SK-N-SH treated with all-trans-retinoic acid at 6 μM for 48 hours (cell line): ENCODE measurements around the gene DNER.

Source experiments
- ATAC-seq: fragments of 200-7000 bp; cut with Tn5 transposase; 3 replicates; pipeline ENCODE4 v1.9.1; 2020; ENCODE audit warnings: mild to moderate bottlenecking, moderate library complexity
- ARNTL ChIP-seq: fragments of 450-650 bp; formaldehyde crosslinking; IDR thresholded peaks from 2 replicates; pipeline ENCODE4 v1.5.0; 2020; ENCODE audit warnings: low read depth, mild to moderate bottlenecking, moderate library complexity, borderline replicate concordance
- CSDC2 ChIP-seq: fragments of 250-450 bp; sonication (Bioruptor Pico); IDR thresholded peaks from 2 replicates; pipeline ENCODE4 v1.5.0; 2020; ENCODE audit warnings: mild to moderate bottlenecking, moderate library complexity
- OSR1 ChIP-seq: fragments of 250-450 bp; sonication (Bioruptor Pico); IDR thresholded peaks from 2 replicates; pipeline ENCODE4 v1.8.0; 2022; ENCODE audit warnings: moderate library complexity, mild to moderate bottlenecking, inconsistent platforms
- PPARA ChIP-seq: fragments of 250-450 bp; sonication (Bioruptor Pico); IDR thresholded peaks from 2 replicates; pipeline ENCODE4 v1.5.0; 2020; ENCODE audit warnings: mild to moderate bottlenecking, borderline replicate concordance
- RARB ChIP-seq: fragments of 250-450 bp; sonication (Bioruptor Pico); IDR thresholded peaks from 2 replicates; pipeline ENCODE4 v1.8.0; 2021; ENCODE audit warnings: mild to moderate bottlenecking, moderate library complexity
- TCF4 ChIP-seq: fragments of 250-450 bp; sonication (Bioruptor Pico); IDR thresholded peaks from 2 replicates; pipeline ENCODE4 v1.8.0; 2021; ENCODE audit warnings: mild to moderate bottlenecking, moderate library complexity, borderline replicate concordance
- TOX ChIP-seq: fragments of 250-450 bp; sonication (Bioruptor Pico); IDR thresholded peaks from 2 replicates; pipeline ENCODE4 v1.8.0; 2021; ENCODE audit warnings: mild to moderate bottlenecking, moderate library complexity, borderline replicate concordance
- ZC3H10 ChIP-seq: fragments of 250-450 bp; sonication (Bioruptor Pico); IDR thresholded peaks from 2 replicates; pipeline ENCODE4 v1.5.1; 2021; ENCODE audit warnings: mild to moderate bottlenecking, moderate library complexity
- ZFP3 ChIP-seq: fragments of 250-450 bp; sonication (Bioruptor Pico); IDR thresholded peaks from 2 replicates; pipeline ENCODE4 v1.5.0; 2020; ENCODE audit warnings: mild to moderate bottlenecking, moderate library complexity
- ZNF565 ChIP-seq: fragments of 450-650 bp; formaldehyde crosslinking; conservative IDR thresholded peaks from 2 replicates; pipeline ENCODE4 v1.5.0; 2020; ENCODE audit warnings: low read depth, mild to moderate bottlenecking, moderate library complexity
- TF ChIP-seq, protein P1 (sequence below): fragments of 250-450 bp; sonication (Bioruptor Pico); IDR thresholded peaks from 2 replicates; pipeline ENCODE4 v1.5.1; 2020; ENCODE audit warnings: low read depth, mild to moderate bottlenecking, moderate library complexity
- TF ChIP-seq, protein P2 (sequence below): fragments of 250-450 bp; sonication (Bioruptor Pico); IDR thresholded peaks from 2 replicates; pipeline ENCODE4 v1.5.0; 2020; ENCODE audit warnings: mild to moderate bottlenecking, moderate library complexity
- TF ChIP-seq, protein P3 (sequence below): fragments of 250-450 bp; sonication (Bioruptor Pico); IDR thresholded peaks from 2 replicates; pipeline ENCODE4 v1.5.1; 2021; ENCODE audit warnings: mild to moderate bottlenecking, moderate library complexity
- TF ChIP-seq, protein P4 (sequence below): fragments of 250-450 bp; sonication (Bioruptor Pico); IDR thresholded peaks from 2 replicates; pipeline ENCODE4 v1.8.0; 2020; ENCODE audit warnings: mild to moderate bottlenecking, moderate library complexity, borderline replicate concordance
- TF ChIP-seq, protein P5 (sequence below): fragments of 250-450 bp; sonication (Bioruptor Pico); IDR thresholded peaks from 2 replicates; pipeline ENCODE4 v1.8.0; 2021; ENCODE audit warnings: low read depth, mild to moderate bottlenecking, moderate library complexity, borderline replicate concordance

DNER gene

DNA sequence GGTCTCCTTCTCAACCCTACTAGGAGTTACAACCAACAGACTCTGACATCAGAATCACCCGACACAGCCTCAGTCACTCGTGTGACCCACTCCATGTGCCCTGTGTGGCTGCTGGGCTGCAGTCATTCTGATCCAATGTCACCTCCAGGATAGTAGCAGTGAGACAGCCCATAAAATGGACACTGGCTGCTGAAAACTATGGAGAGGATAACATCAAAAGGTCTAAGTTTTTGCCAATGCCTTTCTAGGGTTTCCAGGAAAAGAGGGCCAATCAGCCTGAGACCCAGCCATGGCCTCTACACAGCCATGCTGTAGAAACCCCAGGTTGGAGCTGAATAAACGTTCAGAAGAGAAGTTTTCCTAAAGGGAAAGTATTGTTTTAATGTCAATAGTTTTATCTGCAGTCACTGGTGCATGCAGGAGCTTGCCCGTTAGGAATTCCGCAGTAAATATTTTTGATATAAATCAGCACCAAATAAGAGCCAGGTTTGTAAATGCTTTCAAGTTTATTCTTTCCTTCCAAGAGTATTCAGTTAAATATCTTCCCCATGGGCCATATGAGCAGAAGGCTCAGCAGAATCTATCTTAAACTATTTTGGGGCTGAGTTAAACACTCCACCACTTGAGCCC lies 351.1 kb downstream of the DNER start:
- no peak for ATAC-seq
- TF ChIP-seq PPARA (CRISPR knock-in tag) = no peak
- TF ChIP-seq, protein P1, sequence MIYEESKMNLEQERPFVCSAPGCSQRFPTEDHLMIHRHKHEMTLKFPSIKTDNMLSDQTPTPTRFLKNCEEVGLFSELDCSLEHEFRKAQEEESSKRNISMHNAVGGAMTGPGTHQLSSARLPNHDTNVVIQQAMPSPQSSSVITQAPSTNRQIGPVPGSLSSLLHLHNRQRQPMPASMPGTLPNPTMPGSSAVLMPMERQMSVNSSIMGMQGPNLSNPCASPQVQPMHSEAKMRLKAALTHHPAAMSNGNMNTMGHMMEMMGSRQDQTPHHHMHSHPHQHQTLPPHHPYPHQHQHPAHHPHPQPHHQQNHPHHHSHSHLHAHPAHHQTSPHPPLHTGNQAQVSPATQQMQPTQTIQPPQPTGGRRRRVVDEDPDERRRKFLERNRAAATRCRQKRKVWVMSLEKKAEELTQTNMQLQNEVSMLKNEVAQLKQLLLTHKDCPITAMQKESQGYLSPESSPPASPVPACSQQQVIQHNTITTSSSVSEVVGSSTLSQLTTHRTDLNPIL = no peak
- TF ChIP-seq, protein P2, sequence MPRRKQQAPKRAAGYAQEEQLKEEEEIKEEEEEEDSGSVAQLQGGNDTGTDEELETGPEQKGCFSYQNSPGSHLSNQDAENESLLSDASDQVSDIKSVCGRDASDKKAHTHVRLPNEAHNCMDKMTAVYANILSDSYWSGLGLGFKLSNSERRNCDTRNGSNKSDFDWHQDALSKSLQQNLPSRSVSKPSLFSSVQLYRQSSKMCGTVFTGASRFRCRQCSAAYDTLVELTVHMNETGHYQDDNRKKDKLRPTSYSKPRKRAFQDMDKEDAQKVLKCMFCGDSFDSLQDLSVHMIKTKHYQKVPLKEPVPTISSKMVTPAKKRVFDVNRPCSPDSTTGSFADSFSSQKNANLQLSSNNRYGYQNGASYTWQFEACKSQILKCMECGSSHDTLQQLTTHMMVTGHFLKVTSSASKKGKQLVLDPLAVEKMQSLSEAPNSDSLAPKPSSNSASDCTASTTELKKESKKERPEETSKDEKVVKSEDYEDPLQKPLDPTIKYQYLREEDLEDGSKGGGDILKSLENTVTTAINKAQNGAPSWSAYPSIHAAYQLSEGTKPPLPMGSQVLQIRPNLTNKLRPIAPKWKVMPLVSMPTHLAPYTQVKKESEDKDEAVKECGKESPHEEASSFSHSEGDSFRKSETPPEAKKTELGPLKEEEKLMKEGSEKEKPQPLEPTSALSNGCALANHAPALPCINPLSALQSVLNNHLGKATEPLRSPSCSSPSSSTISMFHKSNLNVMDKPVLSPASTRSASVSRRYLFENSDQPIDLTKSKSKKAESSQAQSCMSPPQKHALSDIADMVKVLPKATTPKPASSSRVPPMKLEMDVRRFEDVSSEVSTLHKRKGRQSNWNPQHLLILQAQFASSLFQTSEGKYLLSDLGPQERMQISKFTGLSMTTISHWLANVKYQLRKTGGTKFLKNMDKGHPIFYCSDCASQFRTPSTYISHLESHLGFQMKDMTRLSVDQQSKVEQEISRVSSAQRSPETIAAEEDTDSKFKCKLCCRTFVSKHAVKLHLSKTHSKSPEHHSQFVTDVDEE (CRISPR knock-in tag) = no peak
- no peak for TF ChIP-seq RARB (CRISPR knock-in tag)
- TF ChIP-seq, protein P3, sequence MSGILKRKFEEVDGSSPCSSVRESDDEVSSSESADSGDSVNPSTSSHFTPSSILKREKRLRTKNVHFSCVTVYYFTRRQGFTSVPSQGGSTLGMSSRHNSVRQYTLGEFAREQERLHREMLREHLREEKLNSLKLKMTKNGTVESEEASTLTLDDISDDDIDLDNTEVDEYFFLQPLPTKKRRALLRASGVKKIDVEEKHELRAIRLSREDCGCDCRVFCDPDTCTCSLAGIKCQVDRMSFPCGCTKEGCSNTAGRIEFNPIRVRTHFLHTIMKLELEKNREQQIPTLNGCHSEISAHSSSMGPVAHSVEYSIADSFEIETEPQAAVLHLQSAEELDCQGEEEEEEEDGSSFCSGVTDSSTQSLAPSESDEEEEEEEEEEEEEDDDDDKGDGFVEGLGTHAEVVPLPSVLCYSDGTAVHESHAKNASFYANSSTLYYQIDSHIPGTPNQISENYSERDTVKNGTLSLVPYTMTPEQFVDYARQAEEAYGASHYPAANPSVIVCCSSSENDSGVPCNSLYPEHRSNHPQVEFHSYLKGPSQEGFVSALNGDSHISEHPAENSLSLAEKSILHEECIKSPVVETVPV (CRISPR knock-in tag) = no peak
- TF ChIP-seq TCF4 (CRISPR knock-in tag) = no peak
- TF ChIP-seq OSR1 (CRISPR knock-in tag) = no peak
- no peak for TF ChIP-seq TOX (CRISPR knock-in tag)
- TF ChIP-seq ZFP3 (CRISPR knock-in tag) = no peak
- TF ChIP-seq, protein P4, sequence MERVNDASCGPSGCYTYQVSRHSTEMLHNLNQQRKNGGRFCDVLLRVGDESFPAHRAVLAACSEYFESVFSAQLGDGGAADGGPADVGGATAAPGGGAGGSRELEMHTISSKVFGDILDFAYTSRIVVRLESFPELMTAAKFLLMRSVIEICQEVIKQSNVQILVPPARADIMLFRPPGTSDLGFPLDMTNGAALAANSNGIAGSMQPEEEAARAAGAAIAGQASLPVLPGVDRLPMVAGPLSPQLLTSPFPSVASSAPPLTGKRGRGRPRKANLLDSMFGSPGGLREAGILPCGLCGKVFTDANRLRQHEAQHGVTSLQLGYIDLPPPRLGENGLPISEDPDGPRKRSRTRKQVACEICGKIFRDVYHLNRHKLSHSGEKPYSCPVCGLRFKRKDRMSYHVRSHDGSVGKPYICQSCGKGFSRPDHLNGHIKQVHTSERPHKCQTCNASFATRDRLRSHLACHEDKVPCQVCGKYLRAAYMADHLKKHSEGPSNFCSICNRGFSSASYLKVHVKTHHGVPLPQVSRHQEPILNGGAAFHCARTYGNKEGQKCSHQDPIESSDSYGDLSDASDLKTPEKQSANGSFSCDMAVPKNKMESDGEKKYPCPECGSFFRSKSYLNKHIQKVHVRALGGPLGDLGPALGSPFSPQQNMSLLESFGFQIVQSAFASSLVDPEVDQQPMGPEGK (CRISPR knock-in tag) = no peak
- no peak for TF ChIP-seq ZC3H10 (CRISPR knock-in tag)
- TF ChIP-seq, protein P5, sequence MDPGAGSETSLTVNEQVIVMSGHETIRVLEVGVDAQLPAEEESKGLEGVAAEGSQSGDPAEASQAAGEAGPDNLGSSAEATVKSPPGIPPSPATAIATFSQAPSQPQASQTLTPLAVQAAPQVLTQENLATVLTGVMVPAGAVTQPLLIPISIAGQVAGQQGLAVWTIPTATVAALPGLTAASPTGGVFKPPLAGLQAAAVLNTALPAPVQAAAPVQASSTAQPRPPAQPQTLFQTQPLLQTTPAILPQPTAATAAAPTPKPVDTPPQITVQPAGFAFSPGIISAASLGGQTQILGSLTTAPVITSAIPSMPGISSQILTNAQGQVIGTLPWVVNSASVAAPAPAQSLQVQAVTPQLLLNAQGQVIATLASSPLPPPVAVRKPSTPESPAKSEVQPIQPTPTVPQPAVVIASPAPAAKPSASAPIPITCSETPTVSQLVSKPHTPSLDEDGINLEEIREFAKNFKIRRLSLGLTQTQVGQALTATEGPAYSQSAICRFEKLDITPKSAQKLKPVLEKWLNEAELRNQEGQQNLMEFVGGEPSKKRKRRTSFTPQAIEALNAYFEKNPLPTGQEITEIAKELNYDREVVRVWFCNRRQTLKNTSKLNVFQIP (CRISPR knock-in tag) = no peak
- TF ChIP-seq ZNF565 (CRISPR knock-in tag) = no peak
- TF ChIP-seq, all 23 proteins: peak for 0

- TF ChIP-seq ARNTL (CRISPR knock-in tag) (no peak), RARB (CRISPR knock-in tag) (no peak), TOX (CRISPR knock-in tag) (no peak), PPARA (CRISPR knock-in tag) (no peak), ZNF565 (CRISPR knock-in tag) (no peak), CSDC2 (CRISPR knock-in tag) (no peak)
- TF ChIP-seq, protein P1 = no peak
- TF ChIP-seq, protein P3 (CRISPR knock-in tag) = no peak
- TF ChIP-seq, protein P5 (CRISPR knock-in tag) = no peak
- TF ChIP-seq, protein P4 (CRISPR knock-in tag) = no peak
- TF ChIP-seq, all 23 proteins: peak for 0
- ATAC-seq = no peak
Observed at GRCh38 chr2:229350883-229351282, 363.5 kb downstream of the DNER start.
